Hematopoietic multipotent progenitor cell treated with erythropoietin and hydrocortisone succinate and interleukin-3 and kit ligand, for 8 days (in vitro differentiated cells): ENCODE measurements around the gene TNIK.
"Not testable (repeated sequence)": the region's sequence is repeated elsewhere in the genome, so short reads cannot be mapped to it uniquely, and the experiment has no call there.

Source experiments
- DNase-seq: peaks from one replicate; pipeline ENCODE4 v3.0.0-alpha.2; 2015

TNIK gene

GRCh38 chr3:171445620-171446204 is 14.5 kb downstream of the TNIK start:
- DNase-seq, result no peak

GRCh38 chr3:171444001-171444690 is 16.1 kb downstream of the TNIK start:
- peak; percentile 75 for DNase-seq

- DNase-seq, result no peak
These were observed 16.8 kb downstream of the TNIK start for GRCh38 chr3:171443211-171443957.

GRCh38 chr3:171442184-171442583 is 18.0 kb downstream of the TNIK start:
- DNase-seq, result no peak

GRCh38 chr3:171441381-171441780 is 18.8 kb downstream of the TNIK start:
- DNase-seq, result no peak

- no peak for DNase-seq
These were observed 20.2 kb downstream of the TNIK start for GRCh38 chr3:171439996-171440395.

- no peak for DNase-seq
These were observed 23.0 kb downstream of the TNIK start for GRCh38 chr3:171437115-171437756.

GRCh38 chr3:171436380-171436779 is 23.8 kb downstream of the TNIK start:
- DNase-seq, result no peak

GRCh38 chr3:171435757-171436156 is 24.4 kb downstream of the TNIK start:
- no peak for DNase-seq

GRCh38 chr3:171435143-171435542 is 25.1 kb downstream of the TNIK start:
- no peak for DNase-seq

GRCh38 chr3:171432548-171432947 is 27.7 kb downstream of the TNIK start:
- DNase-seq, result no peak

- no peak for DNase-seq
These were observed 28.7 kb downstream of the TNIK start for GRCh38 chr3:171431550-171431949.

GRCh38 chr3:171430530-171430929 is 29.7 kb downstream of the TNIK start:
- no peak for DNase-seq

GRCh38 chr3:171429635-171430034 is 30.6 kb downstream of the TNIK start:
- DNase-seq, result no peak

GRCh38 chr3:171428892-171429291 is 31.3 kb downstream of the TNIK start:
- DNase-seq, result no peak

GRCh38 chr3:171428321-171428787 is 31.9 kb downstream of the TNIK start:
- DNase-seq, result peak; percentile 93

GRCh38 chr3:171427771-171428320 is 32.4 kb downstream of the TNIK start:
- DNase-seq, result no peak

- DNase-seq, result not testable (repeated sequence)
These were observed 36.1 kb downstream of the TNIK start for GRCh38 chr3:171424063-171424462.

GRCh38 chr3:171422855-171423254 is 37.4 kb downstream of the TNIK start:
- not testable (repeated sequence) for DNase-seq

GRCh38 chr3:171420667-171421066 is 39.5 kb downstream of the TNIK start:
- DNase-seq, result no peak

- DNase-seq, result no peak
These were observed 40.7 kb downstream of the TNIK start for GRCh38 chr3:171419457-171419856.

- no peak for DNase-seq
These were observed 42.4 kb downstream of the TNIK start for GRCh38 chr3:171417813-171418212.

GRCh38 chr3:171417137-171417536 is 43.1 kb downstream of the TNIK start:
- no peak for DNase-seq
